H9 (cell line): ENCODE data around the gene PXK. TPM values are rescaled to one million over a fixed set of nuclear protein-coding genes. Genes with fewer than 3 reads are reported as not detected.

Source experiments
- DNase-seq: peaks from one replicate; pipeline ENCODE4 v3.0.0-alpha.2; 2017
- H2AFZ ChIP-seq: one replicate; pipeline ENCODE4 v1.6.1; 2013; ENCODE audit warnings: mild to moderate bottlenecking, low read length, control low read depth, moderate library complexity
- H2AK5ac ChIP-seq: 2 replicates; pipeline ENCODE4 v1.6.1; 2013; ENCODE audit warnings: low read length, control low read depth, mixed read lengths; ENCODE audit not compliant: insufficient read length
- H2BK120ac ChIP-seq: one replicate; pipeline ENCODE4 v1.6.1; 2013; ENCODE audit warnings: low read depth, mild to moderate bottlenecking, low read length, control low read depth, inconsistent platforms; ENCODE audit not compliant: poor library complexity, severe bottlenecking
- H2BK12ac ChIP-seq: 2 replicates; pipeline ENCODE4 v1.6.1; 2013; ENCODE audit warnings: low read length, control low read depth, mixed read lengths, low read depth; ENCODE audit not compliant: insufficient read length
- H2BK15ac ChIP-seq: 2 replicates; pipeline ENCODE4 v1.6.1; 2013; ENCODE audit warnings: low read depth, low read length, control low read depth
- H2BK20ac ChIP-seq: one replicate; pipeline ENCODE4 v1.6.1; 2013; ENCODE audit warnings: low read depth, mild to moderate bottlenecking, low read length, control low read depth, inconsistent platforms; ENCODE audit not compliant: poor library complexity, severe bottlenecking
- H2BK5ac ChIP-seq: 2 replicates; pipeline ENCODE4 v1.6.1; 2013; ENCODE audit warnings: low read length, control low read depth, mixed read lengths; ENCODE audit not compliant: insufficient read length
- H3K14ac ChIP-seq: 2 replicates; pipeline ENCODE4 v1.6.1; 2013; ENCODE audit warnings: low read length, control low read depth; ENCODE audit not compliant: insufficient read depth
- H3K18ac ChIP-seq: 2 replicates; pipeline ENCODE4 v1.6.1; 2013; ENCODE audit warnings: low read depth, mild to moderate bottlenecking, mixed read lengths, low read length, control low read depth; ENCODE audit not compliant: insufficient read length
- H3K23ac ChIP-seq: 2 replicates; pipeline ENCODE4 v1.6.1; 2013; ENCODE audit warnings: low read length, control low read depth, mixed read lengths, low read depth; ENCODE audit not compliant: insufficient read length
- H3K23me2 ChIP-seq: 2 replicates; pipeline ENCODE4 v1.6.1; 2013; ENCODE audit warnings: low read depth, mild to moderate bottlenecking, mixed read lengths, low read length, control low read depth; ENCODE audit not compliant: insufficient read length, poor library complexity, severe bottlenecking
- H3K27ac ChIP-seq: 2 replicates; pipeline ENCODE4 v1.5.1; 2013; ENCODE audit warnings: low read length, control low read depth, mixed read lengths, low read depth; ENCODE audit not compliant: insufficient read length
- H3K27me3 ChIP-seq: 2 replicates; pipeline ENCODE4 v1.6.1; 2013; ENCODE audit warnings: low read length, control low read depth, inconsistent platforms; ENCODE audit not compliant: insufficient read depth
- H3K4ac ChIP-seq: 2 replicates; pipeline ENCODE4 v1.6.1; 2013; ENCODE audit warnings: low read depth, mild to moderate bottlenecking, control low read depth, inconsistent platforms, low read length, moderate library complexity
- H3K4me1 ChIP-seq: 2 replicates; pipeline ENCODE4 v1.6.1; 2013; ENCODE audit warnings: low read length, control low read depth, inconsistent platforms; ENCODE audit not compliant: insufficient read depth
- H3K4me2 ChIP-seq: 2 replicates; pipeline ENCODE4 v1.6.1; 2013; ENCODE audit warnings: low read length, control low read depth, mixed read lengths; ENCODE audit not compliant: insufficient read length, insufficient read depth
- H3K56ac ChIP-seq: 2 replicates; pipeline ENCODE4 v1.6.1; 2013; ENCODE audit warnings: low read depth, mild to moderate bottlenecking, mixed read lengths, low read length, control low read depth; ENCODE audit not compliant: insufficient read length
- H3K79me1 ChIP-seq: 2 replicates; pipeline ENCODE4 v1.6.1; 2013; ENCODE audit warnings: low read depth, mild to moderate bottlenecking, moderate library complexity, low read length, control low read depth, inconsistent platforms; ENCODE audit not compliant: insufficient read depth, poor library complexity, severe bottlenecking
- H3K79me2 ChIP-seq: 2 replicates; pipeline ENCODE4 v1.6.1; 2013; ENCODE audit warnings: low read length, control low read depth, inconsistent platforms; ENCODE audit not compliant: insufficient read depth
- H3K9ac ChIP-seq: 2 replicates; pipeline ENCODE4 v1.6.1; 2013; ENCODE audit warnings: low read length, control low read depth, mixed read lengths; ENCODE audit not compliant: insufficient read length; ENCODE audit errors: extremely low read depth
- H3K9me3 ChIP-seq: one replicate; pipeline ENCODE4 v1.6.1; 2013; ENCODE audit warnings: low read depth, low read length, inconsistent platforms; ENCODE audit not compliant: control insufficient read depth
- H3T11ph ChIP-seq: one replicate; pipeline ENCODE4 v1.6.1; 2013; ENCODE audit warnings: mild to moderate bottlenecking, low read length, control low read depth, inconsistent platforms
- H4K20me1 ChIP-seq: one replicate; pipeline ENCODE4 v1.6.1; 2013; ENCODE audit not compliant: control insufficient read depth, insufficient read length, insufficient read depth
- H4K5ac ChIP-seq: 2 replicates; pipeline ENCODE4 v1.6.1; 2013; ENCODE audit warnings: low read depth, mild to moderate bottlenecking, mixed read lengths, low read length, control low read depth; ENCODE audit not compliant: insufficient read length
- H4K8ac ChIP-seq: replicated peaks from 2 replicates; pipeline ENCODE4 v1.6.1; 2013; ENCODE audit warnings: low read length, control low read depth, mixed read lengths, low read depth; ENCODE audit not compliant: insufficient read length
- H4K91ac ChIP-seq: 2 replicates; pipeline ENCODE4 v1.6.1; 2013; ENCODE audit warnings: low read depth, mild to moderate bottlenecking, moderate library complexity, mixed read lengths, low read length, control low read depth; ENCODE audit not compliant: insufficient read length
- H3K27ac Mint-ChIP-seq, 3 experiments: 2 replicates in 2 of 3; 3 replicates in 1 of 3; pipeline ENCODE4 v1.8.0; 2020 to 2021; ENCODE audit warnings: mixed read lengths in 3 of 3, mild to moderate bottlenecking in 1 of 3, moderate library complexity in 1 of 3
- H3K27me3 Mint-ChIP-seq: 2 replicates; pipeline ENCODE4 v1.8.0; 2021; ENCODE audit warnings: low read depth, mild to moderate bottlenecking, moderate library complexity, mixed read lengths
- H3K36me3 Mint-ChIP-seq, 3 experiments: 2 replicates in 2 of 3; 3 replicates in 1 of 3; pipeline ENCODE4 v1.8.0; 2020 to 2021; ENCODE audit warnings: low read depth in 3 of 3, mixed read lengths in 3 of 3; ENCODE audit not compliant: insufficient read depth in 1 of 3
- H3K4me1 Mint-ChIP-seq, 2 experiments: 2 replicates each; pipeline ENCODE4 v1.8.0; 2020; ENCODE audit warnings: mixed read lengths in 2 of 2
- H3K4me3 Mint-ChIP-seq, 2 experiments: 2 replicates in 1 of 2; 3 replicates in 1 of 2; pipeline ENCODE4 v1.8.0; 2020 to 2021; ENCODE audit warnings: mild to moderate bottlenecking in 2 of 2, mixed read lengths in 2 of 2, moderate library complexity in 1 of 2
- H3K9me3 Mint-ChIP-seq, 2 experiments: 2 replicates in 1 of 2; 3 replicates in 1 of 2; pipeline ENCODE4 v1.8.0; 2020; ENCODE audit warnings: mild to moderate bottlenecking in 2 of 2, mixed read lengths in 2 of 2, moderate library complexity in 1 of 2
- CTCF ChIP-seq: fragments of 200-600 bp; sonication (generic); conservative IDR thresholded peaks from 3 replicates; pipeline ENCODE4 v1.8.0; 2021; ENCODE audit warnings: antibody characterized with exemption, mild to moderate bottlenecking
- WGBS: extraction: QIAGEN DNeasy Blood & Tissue Kit; methylation state at CpG from one replicate; pipeline ENCODE4 v1.1.7; 2013; ENCODE audit warnings: missing lambda C conversion rate, low lambda C conversion rate, mixed read lengths; ENCODE audit not compliant: insufficient read length; ENCODE audit errors: extremely low coverage; 5-methylcytosine and 5-hydroxymethylcytosine counted together
- total RNA-seq: library from RNA; stranded (reverse); gene quantifications from 2 replicates; pipeline ENCODE4 v1.2.1, GENCODE V29; 2021

The PXK gene
- total RNA-seq, 1 experiment from 2014 or later, result 3.3 TPM

- Histone ChIP-seq H2AFZ (no peak overlapping the region), H3K23ac (no peak overlapping the region), H4K91ac (no peak overlapping the region), H3K4me1 (no peaks in the 10 kb centered on the region), H3K18ac (no peak overlapping the region), H2BK120ac (no peak overlapping the region), H4K8ac (no peak overlapping the region), H3T11ph (no peak overlapping the region), H3K4ac (no peak overlapping the region), H2BK15ac (no peak overlapping the region), H3K56ac (no peak overlapping the region), H4K20me1 (no peaks in the 10 kb centered on the region), H2BK5ac (no peak overlapping the region), H3K79me1 (no peaks in the 10 kb centered on the region), H3K9ac (no peak overlapping the region), H3K79me2 (no peaks in the 10 kb centered on the region), H3K27me3 (no peaks in the 10 kb centered on the region), H3K9me3 (no peaks in the 10 kb centered on the region), H3K14ac (no peak overlapping the region), H2BK12ac (no peak overlapping the region), H2BK20ac (no peak overlapping the region), H3K4me2 (no peak overlapping the region), H3K27ac (no peak overlapping the region), H3K23me2 (no peaks in the 10 kb centered on the region), H2AK5ac (no peak overlapping the region), H4K5ac (no peak overlapping the region)
- H3K36me3 Mint-ChIP-seq, result no peaks in the 10 kb centered on the region
- TF ChIP-seq CTCF, result no peak
- no peak overlapping the region; a peak in 1 of 7 replicates for H3K27ac Mint-ChIP-seq
- H3K4me3 Mint-ChIP-seq, result no peak overlapping the region
- no peaks in the 10 kb centered on the region for H3K27me3 Mint-ChIP-seq
- no peaks in the 10 kb centered on the region for H3K9me3 Mint-ChIP-seq
- H3K4me1 Mint-ChIP-seq, result peaks cover 8% of the 10 kb centered on the region in 2 experiments
- no peak for DNase-seq
- no CpG with 5 or more reads among the region's 6 CpGs for WGBS
These were observed 19.9 kb downstream of the PXK start for GRCh38 chr3:58352626-58353025.
